ENCODE measurements around the gene MPDZ. TPM values are rescaled to one million over a fixed set of nuclear protein-coding genes. Genes with fewer than 3 reads are reported as not detected.

MPDZ gene
- total RNA-seq, 3 donors from 2014 or later (not counting 1 experiment from before 2014, with no cell fraction given) = not detected

GRCh38 chr9:13113216-13113615, 166.3 kb downstream of the MPDZ start:
- DNase-seq (no peak), ATAC-seq (no peak)
- Mint-ChIP-seq H3K4me3 (no peak overlapping the region), H3K27me3 (ENCODE audit: low read depth in 2 of 2) (no peaks in the 10 kb centered on the region), H3K9me3 (peaks cover 3 to 9% of the 10 kb centered on the region in 2 donors), H3K4me1 (no peaks in the 10 kb centered on the region), H3K27ac (no peak overlapping the region), H3K36me3 (no peaks in the 10 kb centered on the region)
- H3K27me3 ChIP-seq (ENCODE audit: control insufficient read depth, insufficient read depth, low read length) = no peaks in the 10 kb centered on the region
- 53% methylated on average over 1 of the region's 3 CpGs for WGBS (ENCODE audit: insufficient coverage)
- no peak overlapping the region for H3K4me3 ChIP-seq (ENCODE audit: low read length)
- intact Hi-C loops (cut with micrococcal nuclease) = no loop called here
- TF ChIP-seq, protein P1, sequence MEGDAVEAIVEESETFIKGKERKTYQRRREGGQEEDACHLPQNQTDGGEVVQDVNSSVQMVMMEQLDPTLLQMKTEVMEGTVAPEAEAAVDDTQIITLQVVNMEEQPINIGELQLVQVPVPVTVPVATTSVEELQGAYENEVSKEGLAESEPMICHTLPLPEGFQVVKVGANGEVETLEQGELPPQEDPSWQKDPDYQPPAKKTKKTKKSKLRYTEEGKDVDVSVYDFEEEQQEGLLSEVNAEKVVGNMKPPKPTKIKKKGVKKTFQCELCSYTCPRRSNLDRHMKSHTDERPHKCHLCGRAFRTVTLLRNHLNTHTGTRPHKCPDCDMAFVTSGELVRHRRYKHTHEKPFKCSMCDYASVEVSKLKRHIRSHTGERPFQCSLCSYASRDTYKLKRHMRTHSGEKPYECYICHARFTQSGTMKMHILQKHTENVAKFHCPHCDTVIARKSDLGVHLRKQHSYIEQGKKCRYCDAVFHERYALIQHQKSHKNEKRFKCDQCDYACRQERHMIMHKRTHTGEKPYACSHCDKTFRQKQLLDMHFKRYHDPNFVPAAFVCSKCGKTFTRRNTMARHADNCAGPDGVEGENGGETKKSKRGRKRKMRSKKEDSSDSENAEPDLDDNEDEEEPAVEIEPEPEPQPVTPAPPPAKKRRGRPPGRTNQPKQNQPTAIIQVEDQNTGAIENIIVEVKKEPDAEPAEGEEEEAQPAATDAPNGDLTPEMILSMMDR (IDR thresholded peaks at IDR 0.05) = no peak
- no peak overlapping the region for H3K27ac ChIP-seq (ENCODE audit: low read length)
- no peaks in the 10 kb centered on the region for H3K9me3 ChIP-seq (ENCODE audit: control insufficient read depth, insufficient read depth, low read length)
- no peaks in the 10 kb centered on the region for H3K36me3 ChIP-seq (ENCODE audit: control insufficient read depth, insufficient read depth, low read length)
- H3K4me1 ChIP-seq (ENCODE audit: control insufficient read depth, insufficient read depth, low read length) = no peaks in the 10 kb centered on the region

DNA sequence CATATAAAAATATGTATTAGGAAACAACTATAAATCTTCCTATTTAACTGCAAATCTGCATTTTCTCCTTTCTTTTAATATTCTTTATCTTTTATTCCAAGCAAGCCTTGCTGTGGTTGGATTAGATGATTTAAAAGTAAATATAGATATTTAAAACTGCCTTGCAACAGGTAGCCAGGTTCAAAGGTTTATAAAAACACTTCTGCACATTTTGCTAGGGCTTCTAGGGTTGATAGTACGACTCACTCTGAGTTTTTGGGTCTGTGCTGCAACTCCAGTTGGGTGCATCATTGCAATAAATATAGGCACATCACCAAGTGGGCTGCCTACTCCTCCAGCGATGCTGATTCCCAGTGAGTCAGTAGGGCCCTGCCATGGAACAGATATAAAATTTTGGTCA, 167.7 kb downstream of the MPDZ start:
- Histone ChIP-seq H3K4me3 (ENCODE audit: low read length) (no peak overlapping the region), H3K4me1 (ENCODE audit: control insufficient read depth, insufficient read depth, low read length) (no peaks in the 10 kb centered on the region), H3K9me3 (ENCODE audit: control insufficient read depth, insufficient read depth, low read length) (no peaks in the 10 kb centered on the region), H3K27me3 (ENCODE audit: control insufficient read depth, insufficient read depth, low read length) (no peaks in the 10 kb centered on the region), H3K36me3 (ENCODE audit: control insufficient read depth, insufficient read depth, low read length) (no peaks in the 10 kb centered on the region), H3K27ac (ENCODE audit: low read length) (no peak overlapping the region)
- no peak for ATAC-seq
- no peaks in the 10 kb centered on the region for H3K27me3 Mint-ChIP-seq (ENCODE audit: low read depth in 2 of 2)
- H3K36me3 Mint-ChIP-seq = no peaks in the 10 kb centered on the region
- intact Hi-C loops (cut with micrococcal nuclease) = no loop called here
- 83% methylated on average over 2 of the region's 2 CpGs for WGBS (ENCODE audit: insufficient coverage)
- DNase-seq = no peak
- H3K9me3 Mint-ChIP-seq = peaks cover 3 to 9% of the 10 kb centered on the region in 2 donors
- H3K4me1 Mint-ChIP-seq = no peaks in the 10 kb centered on the region
- H3K4me3 Mint-ChIP-seq = no peak overlapping the region
- no peak overlapping the region for H3K27ac Mint-ChIP-seq
- TF ChIP-seq, protein P1 (IDR thresholded peaks at IDR 0.05) = no peak

DNA sequence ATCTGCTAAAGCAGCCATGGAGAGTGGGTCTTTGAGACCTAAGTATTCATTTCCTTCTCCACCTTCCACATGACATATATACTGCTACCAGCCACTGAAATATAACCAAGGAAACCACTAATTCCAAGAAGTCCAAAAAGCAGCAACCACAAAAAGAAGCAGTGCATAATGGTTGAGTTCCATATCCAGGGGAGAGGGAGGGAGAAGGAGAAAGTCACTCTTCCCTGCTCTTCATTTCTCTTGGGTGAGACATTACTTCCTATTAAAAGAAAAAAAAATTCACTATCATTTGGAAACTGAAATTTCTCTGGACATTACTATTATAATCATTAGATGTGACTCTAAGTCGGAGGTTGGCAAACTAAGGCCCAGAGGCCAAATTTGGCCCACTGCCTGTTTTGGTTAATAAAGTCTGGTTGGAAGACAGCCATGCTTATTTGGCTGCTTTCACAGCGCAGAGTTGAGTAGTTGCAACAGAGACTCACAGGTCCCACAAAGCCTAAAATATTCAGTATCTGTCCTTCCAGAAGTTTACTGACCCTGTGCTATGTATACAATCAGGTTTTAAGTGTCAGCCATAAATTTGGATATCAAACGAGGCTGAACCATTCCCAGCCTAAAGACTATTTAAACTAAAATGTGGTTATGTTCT, 168.6 kb downstream of the MPDZ start:
- Histone ChIP-seq H3K27me3 (ENCODE audit: control insufficient read depth, insufficient read depth, low read length) (no peaks in the 10 kb centered on the region), H3K4me1 (ENCODE audit: control insufficient read depth, insufficient read depth, low read length) (no peaks in the 10 kb centered on the region), H3K4me3 (ENCODE audit: low read length) (no peak overlapping the region), H3K36me3 (ENCODE audit: control insufficient read depth, insufficient read depth, low read length) (no peaks in the 10 kb centered on the region), H3K27ac (ENCODE audit: low read length) (no peak overlapping the region), H3K9me3 (ENCODE audit: control insufficient read depth, insufficient read depth, low read length) (no peaks in the 10 kb centered on the region)
- no peak overlapping the region for H3K27ac Mint-ChIP-seq
- ATAC-seq (no peak), DNase-seq (no peak)
- WGBS (ENCODE audit: insufficient coverage) = 97% methylated on average over 2 of the region's 3 CpGs
- TF ChIP-seq, protein P1 (IDR thresholded peaks at IDR 0.05) = no peak
- intact Hi-C loops (cut with micrococcal nuclease) = no loop called here
- no peaks in the 10 kb centered on the region for H3K27me3 Mint-ChIP-seq (ENCODE audit: low read depth in 2 of 2)
- no peaks in the 10 kb centered on the region for H3K36me3 Mint-ChIP-seq
- peaks cover 3 to 9% of the 10 kb centered on the region in 2 donors for H3K9me3 Mint-ChIP-seq
- H3K4me1 Mint-ChIP-seq = no peaks in the 10 kb centered on the region
- no peak overlapping the region for H3K4me3 Mint-ChIP-seq

DNA sequence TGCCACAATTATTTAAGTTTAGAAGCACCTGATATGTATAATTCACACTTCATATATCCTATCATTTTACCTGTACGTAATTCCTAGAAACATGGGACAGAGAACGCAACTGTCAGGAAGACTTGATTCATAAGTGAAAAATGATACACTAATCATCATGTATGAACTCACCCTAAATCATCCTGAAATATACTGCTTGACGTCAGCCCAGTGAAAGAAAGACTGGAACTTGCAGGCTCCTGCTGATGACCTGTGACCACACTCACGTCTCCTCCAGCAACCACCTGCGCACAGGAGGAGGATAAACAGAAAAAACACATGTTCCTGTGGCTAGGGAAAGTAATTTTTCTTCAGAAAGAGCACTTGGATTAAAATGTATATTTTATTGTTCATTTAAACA, 169.7 kb downstream of the MPDZ start:
- Mint-ChIP-seq H3K4me3 (no peak overlapping the region), H3K4me1 (no peaks in the 10 kb centered on the region), H3K27ac (no peak overlapping the region), H3K36me3 (no peaks in the 10 kb centered on the region), H3K9me3 (peaks cover 3 to 7% of the 10 kb centered on the region in 2 donors), H3K27me3 (ENCODE audit: low read depth in 2 of 2) (no peaks in the 10 kb centered on the region)
- no peaks in the 10 kb centered on the region for H3K36me3 ChIP-seq (ENCODE audit: control insufficient read depth, insufficient read depth, low read length)
- no peak overlapping the region for H3K27ac ChIP-seq (ENCODE audit: low read length)
- TF ChIP-seq, protein P1 (IDR thresholded peaks at IDR 0.05) = no peak
- no peaks in the 10 kb centered on the region for H3K27me3 ChIP-seq (ENCODE audit: control insufficient read depth, insufficient read depth, low read length)
- WGBS (ENCODE audit: insufficient coverage) = 87% methylated on average over 5 of the region's 5 CpGs
- no peaks in the 10 kb centered on the region for H3K9me3 ChIP-seq (ENCODE audit: control insufficient read depth, insufficient read depth, low read length)
- no peak for ATAC-seq
- DNase-seq = no peak
- intact Hi-C loops (cut with micrococcal nuclease) = no loop called here
- no peaks in the 10 kb centered on the region for H3K4me1 ChIP-seq (ENCODE audit: control insufficient read depth, insufficient read depth, low read length)
- H3K4me3 ChIP-seq (ENCODE audit: low read length) = no peak overlapping the region

Measured in natural killer cell (primary cell).